MM.1S (cell line): ENCODE data around the gene SRRM4.

ENCODE experiments used
- DNase-seq: peaks from one replicate; pipeline ENCODE4 v3.0.0-alpha.2; 2015
- H2AFZ ChIP-seq: fragments of 300-600 bp; sonication (generic); 2 replicates; pipeline ENCODE4 v1.6.0; 2016; ENCODE audit warnings: antibody characterized with exemption, low read length
- H3F3A ChIP-seq: fragments of 300-600 bp; sonication (generic); 2 replicates; pipeline ENCODE4 v1.6.1; 2016; ENCODE audit warnings: mild to moderate bottlenecking, antibody characterized with exemption, low read length, moderate library complexity, mixed read lengths; ENCODE audit not compliant: insufficient read depth
- H3K27ac ChIP-seq: fragments of 300-600 bp; sonication (generic); 2 replicates; pipeline ENCODE4 v1.5.1; 2016; ENCODE audit warnings: mild to moderate bottlenecking, low read length
- H3K27me3 ChIP-seq: fragments of 300-600 bp; sonication (generic); replicated peaks from 2 replicates; pipeline ENCODE4 v1.6.0; 2016; ENCODE audit warnings: low read length; ENCODE audit not compliant: insufficient read depth
- H3K36me3 ChIP-seq: fragments of 300-600 bp; sonication (generic); replicated peaks from 2 replicates; pipeline ENCODE4 v1.6.1; 2016; ENCODE audit warnings: mild to moderate bottlenecking, low read length, mixed read lengths; ENCODE audit not compliant: insufficient read depth
- H3K4me1 ChIP-seq: fragments of 300-600 bp; sonication (generic); 2 replicates; pipeline ENCODE4 v1.6.1; 2016; ENCODE audit warnings: low read length, mixed read lengths
- H3K4me2 ChIP-seq: fragments of 300-600 bp; sonication (generic); 2 replicates; pipeline ENCODE4 v1.6.0; 2016; ENCODE audit warnings: low read depth, low read length
- H3K4me3 ChIP-seq: fragments of 300-600 bp; sonication (generic); 2 replicates; pipeline ENCODE4 v1.5.1; 2016; ENCODE audit warnings: low read length, mixed read lengths
- H3K79me2 ChIP-seq: fragments of 300-600 bp; sonication (generic); 2 replicates; pipeline ENCODE4 v1.6.1; 2016; ENCODE audit warnings: mixed run types, low read length, mixed read lengths
- H3K9ac ChIP-seq: fragments of 300-600 bp; sonication (generic); 2 replicates; pipeline ENCODE4 v1.6.1; 2016; ENCODE audit warnings: low read length, mixed read lengths
- H3K9me2 ChIP-seq: fragments of 300-600 bp; sonication (generic); replicated peaks from 2 replicates; pipeline ENCODE4 v1.6.1; 2016; ENCODE audit warnings: mild to moderate bottlenecking, low read length, mixed read lengths; ENCODE audit not compliant: insufficient read depth
- H3K9me3 ChIP-seq: fragments of 300-600 bp; sonication (generic); replicated peaks from 2 replicates; pipeline ENCODE4 v1.6.1; 2016; ENCODE audit warnings: mild to moderate bottlenecking, low read length, mixed read lengths; ENCODE audit not compliant: insufficient read depth
- H4K20me1 ChIP-seq: fragments of 300-600 bp; sonication (generic); 2 replicates; pipeline ENCODE4 v1.6.1; 2016; ENCODE audit warnings: mild to moderate bottlenecking, low read length, moderate library complexity, mixed read lengths; ENCODE audit not compliant: insufficient read depth
- EZH2 ChIP-seq: fragments of 300-600 bp; sonication (generic); optimal IDR thresholded peaks from 2 replicates; pipeline ENCODE3; 2017; ENCODE audit warnings: low read depth, mild to moderate bottlenecking, antibody characterized with exemption, low read length, mixed read lengths
- EZH2phosphoT487 ChIP-seq: fragments of 300-600 bp; sonication (generic); IDR thresholded peaks from 2 replicates; pipeline ENCODE4 v1.6.1; 2018; ENCODE audit warnings: antibody characterized with exemption, low read length
- TF ChIP-seq, protein P1 (sequence below): fragments of 300-600 bp; sonication (generic); IDR thresholded peaks from 2 replicates; pipeline ENCODE4 v1.5.1; 2016; ENCODE audit warnings: antibody characterized with exemption, low read length, mixed read lengths

The SRRM4 gene

DNA sequence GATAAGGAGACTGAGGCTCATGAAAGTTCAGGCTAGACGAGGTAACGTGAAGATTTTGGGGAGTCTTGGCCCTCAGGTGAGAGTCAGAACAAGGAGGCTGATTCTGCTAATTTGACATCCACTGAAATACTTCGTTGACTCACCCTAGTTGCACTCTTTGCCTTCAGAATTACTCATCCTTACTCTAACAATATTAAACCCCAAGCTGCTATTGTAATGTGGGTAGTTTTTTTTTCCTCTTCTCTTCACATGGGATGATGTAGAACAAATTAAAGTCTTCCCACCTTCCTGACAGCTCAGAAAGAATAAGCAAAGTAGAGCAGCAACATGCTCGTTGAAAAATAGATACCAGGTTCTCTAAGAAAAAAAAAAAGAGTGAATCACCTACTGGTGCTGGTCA is 22.0 kb upstream of the SRRM4 start:
- TF ChIP-seq EZH2phosphoT487 (no peak), EZH2 (no peak)
- TF ChIP-seq, protein P1, sequence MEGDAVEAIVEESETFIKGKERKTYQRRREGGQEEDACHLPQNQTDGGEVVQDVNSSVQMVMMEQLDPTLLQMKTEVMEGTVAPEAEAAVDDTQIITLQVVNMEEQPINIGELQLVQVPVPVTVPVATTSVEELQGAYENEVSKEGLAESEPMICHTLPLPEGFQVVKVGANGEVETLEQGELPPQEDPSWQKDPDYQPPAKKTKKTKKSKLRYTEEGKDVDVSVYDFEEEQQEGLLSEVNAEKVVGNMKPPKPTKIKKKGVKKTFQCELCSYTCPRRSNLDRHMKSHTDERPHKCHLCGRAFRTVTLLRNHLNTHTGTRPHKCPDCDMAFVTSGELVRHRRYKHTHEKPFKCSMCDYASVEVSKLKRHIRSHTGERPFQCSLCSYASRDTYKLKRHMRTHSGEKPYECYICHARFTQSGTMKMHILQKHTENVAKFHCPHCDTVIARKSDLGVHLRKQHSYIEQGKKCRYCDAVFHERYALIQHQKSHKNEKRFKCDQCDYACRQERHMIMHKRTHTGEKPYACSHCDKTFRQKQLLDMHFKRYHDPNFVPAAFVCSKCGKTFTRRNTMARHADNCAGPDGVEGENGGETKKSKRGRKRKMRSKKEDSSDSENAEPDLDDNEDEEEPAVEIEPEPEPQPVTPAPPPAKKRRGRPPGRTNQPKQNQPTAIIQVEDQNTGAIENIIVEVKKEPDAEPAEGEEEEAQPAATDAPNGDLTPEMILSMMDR, result no peak
- Histone ChIP-seq H3K9me2 (no peaks in the 10 kb centered on the region), H3K79me2 (no peaks in the 10 kb centered on the region), H3K9me3 (no peaks in the 10 kb centered on the region), H3K36me3 (no peaks in the 10 kb centered on the region), H2AFZ (no peak overlapping the region), H4K20me1 (no peaks in the 10 kb centered on the region), H3K27me3 (no peaks in the 10 kb centered on the region), H3K9ac (no peak overlapping the region), H3K27ac (no peak overlapping the region), H3K4me3 (no peak overlapping the region), H3F3A (no peaks in the 10 kb centered on the region), H3K4me2 (no peak overlapping the region), H3K4me1 (no peaks in the 10 kb centered on the region)
- no peak for DNase-seq

DNA sequence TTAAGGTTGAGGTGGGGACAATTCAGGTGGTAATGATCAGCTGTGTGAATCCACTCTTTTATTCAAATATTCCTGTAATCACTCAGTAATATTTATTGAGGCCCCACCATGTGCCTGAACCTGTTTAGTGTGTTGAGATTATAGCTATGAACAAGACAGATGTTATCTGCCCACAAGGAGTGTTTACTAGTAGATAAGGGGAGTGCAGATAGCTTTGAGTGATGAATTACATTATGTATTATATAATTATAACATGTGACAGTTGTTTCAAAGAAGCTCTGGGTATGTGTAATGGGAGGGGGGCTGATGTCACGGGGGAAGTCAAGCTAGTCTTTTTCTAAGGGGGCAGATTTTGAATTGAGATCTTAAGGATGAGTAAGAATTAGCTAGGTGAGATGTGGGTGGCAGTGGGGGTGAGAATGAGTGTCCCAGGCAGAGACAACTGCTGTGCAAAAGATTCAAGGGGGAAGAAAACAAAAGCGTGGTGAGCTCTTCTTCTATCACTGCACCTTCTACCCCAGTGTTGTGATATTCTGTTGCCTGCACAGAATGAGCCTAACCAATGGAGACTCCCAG is 21.3 kb upstream of the SRRM4 start:
- no peak for DNase-seq
- TF ChIP-seq, protein P1, result no peak
- TF ChIP-seq EZH2phosphoT487 (no peak), EZH2 (no peak)
- H3K4me1 ChIP-seq, result no peaks in the 10 kb centered on the region
- no peak overlapping the region for H3K9ac ChIP-seq
- H3K36me3 ChIP-seq, result no peaks in the 10 kb centered on the region
- no peak overlapping the region for H3K27ac ChIP-seq
- no peaks in the 10 kb centered on the region for H3F3A ChIP-seq
- no peaks in the 10 kb centered on the region for H3K79me2 ChIP-seq
- H3K27me3 ChIP-seq, result no peaks in the 10 kb centered on the region
- H4K20me1 ChIP-seq, result no peaks in the 10 kb centered on the region
- H3K4me3 ChIP-seq, result no peak overlapping the region
- H2AFZ ChIP-seq, result no peak overlapping the region
- no peaks in the 10 kb centered on the region for H3K9me3 ChIP-seq
- no peak overlapping the region for H3K4me2 ChIP-seq
- H3K9me2 ChIP-seq, result no peaks in the 10 kb centered on the region

DNA sequence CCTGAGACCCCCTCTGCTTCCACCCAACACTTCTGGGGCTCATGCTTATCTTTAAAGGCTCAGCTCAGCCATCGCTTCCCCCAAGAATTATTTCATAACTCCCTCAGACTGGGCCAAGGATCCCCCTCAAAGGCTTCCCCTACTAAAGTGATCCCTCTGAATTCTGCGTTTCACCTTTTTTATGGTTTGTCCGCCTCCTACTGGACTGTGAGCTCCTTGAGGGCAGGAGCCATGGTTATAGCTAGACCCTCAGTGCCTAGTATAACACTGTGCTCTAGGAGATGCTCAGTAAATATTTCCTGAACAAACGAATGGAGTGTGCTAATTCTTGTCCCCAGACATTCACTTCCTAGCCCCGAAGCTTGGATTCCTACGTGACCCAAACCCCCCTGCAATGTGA is 20.5 kb upstream of the SRRM4 start:
- H3K36me3 ChIP-seq, result no peaks in the 10 kb centered on the region
- H3K4me1 ChIP-seq, result no peaks in the 10 kb centered on the region
- no peak for DNase-seq
- H3K27me3 ChIP-seq, result no peaks in the 10 kb centered on the region
- TF ChIP-seq, protein P1, result no peak
- TF ChIP-seq EZH2phosphoT487, result no peak
- TF ChIP-seq EZH2, result no peak
- no peaks in the 10 kb centered on the region for H4K20me1 ChIP-seq
- H3K9me2 ChIP-seq, result no peaks in the 10 kb centered on the region
- no peak overlapping the region for H3K4me2 ChIP-seq
- no peaks in the 10 kb centered on the region for H3K79me2 ChIP-seq
- no peaks in the 10 kb centered on the region for H3F3A ChIP-seq
- no peaks in the 10 kb centered on the region for H3K9me3 ChIP-seq
- no peak overlapping the region for H3K27ac ChIP-seq
- no peak overlapping the region for H3K9ac ChIP-seq
- no peak overlapping the region for H2AFZ ChIP-seq
- H3K4me3 ChIP-seq, result no peak overlapping the region
